ENCODE measurements around the gene ABHD14A. TPM values are rescaled to one million over a fixed set of nuclear protein-coding genes. Genes with fewer than 3 reads are reported as not detected.

ABHD14A gene
- total RNA-seq, 4 donors from 2014 or later, result 1.8 to 16.6 (median 10.5) TPM

- H3K4me3 ChIP-seq, result peak within 1 kb of the TSS; percentile 69 to 72
- no peaks in the 10 kb centered on the region for H3K36me3 ChIP-seq
- H3K27ac ChIP-seq, result peak within 1 kb of the TSS; percentile 87 to 93
- no peaks in the 10 kb centered on the region for H3K9me3 ChIP-seq
- TF ChIP-seq POLR2A (IDR thresholded peaks at IDR 0.05) (peak; percentile 50 to 60), CTCF (IDR thresholded peaks at IDR 0.05) (peak; percentile 99 to 100 (median 100))
- H3K4me1 ChIP-seq, result peaks cover 0 to 6% of the 10 kb centered on the region in 2 donors
- H3K27me3 ChIP-seq, result no peaks in the 10 kb centered on the region
- intact Hi-C loops (cut with DNase I; ENCODE audit: low total_unique reads), result no loop called here
- peak; percentile 100 for DNase-seq
Observed at GRCh38 chr3:51941798-51942602, 32.9 kb upstream of the ABHD14A start, which contains the start of the genes PARP3 and RRP9. TSS of gene PARP3 (plus strand) at chr3:51942363. CDS start at chr3:51943356, 993 bp downstream. TSS of gene RRP9 (minus strand) at chr3:51941904. CDS start at chr3:51941867, 37 bp downstream.

- Histone ChIP-seq H3K27me3 (no peaks in the 10 kb centered on the region), H3K36me3 (no peaks in the 10 kb centered on the region), H3K27ac (peak overlapping the region; percentile 87 to 93), H3K4me1 (peaks cover 0 to 6% of the 10 kb centered on the region in 2 donors), H3K9me3 (no peaks in the 10 kb centered on the region), H3K4me3 (peak overlapping the region; percentile 41 to 72)
- peak; percentile 52 to 62 for DNase-seq
- intact Hi-C loops (cut with DNase I; ENCODE audit: low total_unique reads), result no loop called here
- TF ChIP-seq CTCF (IDR thresholded peaks at IDR 0.05) (no peak), POLR2A (IDR thresholded peaks at IDR 0.05) (no peak)
Observed at GRCh38 chr3:51942603-51943450, 32.0 kb upstream of the ABHD14A start.

GRCh38 chr3:51943451-51944391, 31.1 kb upstream of the ABHD14A start:
- DNase-seq, result no peak
- Histone ChIP-seq H3K27ac (peak overlapping the region in 1 of 2 donors; percentile 93), H3K4me3 (no peak overlapping the region), H3K36me3 (no peaks in the 10 kb centered on the region), H3K27me3 (no peaks in the 10 kb centered on the region), H3K9me3 (no peaks in the 10 kb centered on the region), H3K4me1 (peaks cover 0 to 6% of the 10 kb centered on the region in 2 donors)
- TF ChIP-seq POLR2A (IDR thresholded peaks at IDR 0.05) (no peak), CTCF (IDR thresholded peaks at IDR 0.05) (no peak)
- intact Hi-C loops (cut with DNase I; ENCODE audit: low total_unique reads), result no loop called here

- no peak overlapping the region for H3K27ac ChIP-seq
- TF ChIP-seq POLR2A (IDR thresholded peaks at IDR 0.05) (no peak), CTCF (IDR thresholded peaks at IDR 0.05) (no peak)
- DNase-seq, result no peak
- peaks cover 0 to 6% of the 10 kb centered on the region in 2 donors for H3K4me1 ChIP-seq
- H3K4me3 ChIP-seq, result no peak overlapping the region
- intact Hi-C loops (cut with DNase I; ENCODE audit: low total_unique reads), result no loop called here
- H3K36me3 ChIP-seq, result no peaks in the 10 kb centered on the region
- H3K9me3 ChIP-seq, result no peaks in the 10 kb centered on the region
- no peaks in the 10 kb centered on the region for H3K27me3 ChIP-seq
Observed at GRCh38 chr3:51944451-51945021, 30.3 kb upstream of the ABHD14A start.

Measured in uterus (tissue), 4 donors.